ENCODE measurements around the gene RASA3. TPM values are rescaled to one million over a fixed set of nuclear protein-coding genes. Genes with fewer than 3 reads are reported as not detected.

The RASA3 gene
- total and polyA plus RNA-seq, 2 of the 4 experiments (the other 2 are of a cell fraction): 21.0 to 31.4 TPM

- H2BK5ac ChIP-seq (ENCODE audit: low read depth, low read length, poor library complexity, severe bottlenecking): no peak overlapping the region
- H3K23ac ChIP-seq (ENCODE audit: low read depth, low read length): no peak overlapping the region
- no peak overlapping the region for H4K5ac ChIP-seq (ENCODE audit: low read depth, low read length)
- ATAC-seq (ENCODE audit: low read depth) (no peak), DNase-seq (no peak)
- H4K8ac ChIP-seq (ENCODE audit: low read depth in 2 of 2, low read length in 2 of 2): no peak overlapping the region
- peaks cover 31% of the 10 kb centered on the region for H3K36me3 ChIP-seq (ENCODE audit: control insufficient read depth, insufficient read depth, low read length)
- H3K4me3 ChIP-seq (ENCODE audit: insufficient read depth, low read depth, low read length): no peak overlapping the region
- no peak overlapping the region for H3K4me2 ChIP-seq (ENCODE audit: low read depth, low read length)
- no peak overlapping the region for H3K9ac ChIP-seq (ENCODE audit: low read depth, low read length)
- dilution Hi-C loops (cut with HindIII; ENCODE audit: low sequenced_read_pairs, unreplicated experiment) (no loop called here), intact Hi-C loops (cut with micrococcal nuclease) (no loop called here), in situ Hi-C loops (cut with MboI; ENCODE audit: low sequenced_read_pairs) (no loop called here)
- POLR2A ChIA-PET (ENCODE audit: unreplicated experiment): no interaction called here
- no peak overlapping the region for H2BK120ac ChIP-seq (ENCODE audit: low read depth, low read length)
- no peak overlapping the region for H3K4ac ChIP-seq (ENCODE audit: low read depth, low read length)
- TF ChIP-seq RAD21 (IDR thresholded peaks at IDR 0.05; ENCODE audit: low read length) (no peak), BHLHE40 (IDR thresholded peaks at IDR 0.05; ENCODE audit: low read depth, low read length) (no peak)
- H2BK15ac ChIP-seq (ENCODE audit: low read depth, low read length): no peak overlapping the region
- H4K20me1 ChIP-seq (ENCODE audit: insufficient read depth, low read length): peaks cover 65% of the 10 kb centered on the region
- no peaks in the 10 kb centered on the region for H3K27me3 ChIP-seq (ENCODE audit: control insufficient read depth, insufficient read depth, low read length)
- no peak overlapping the region for H3K14ac ChIP-seq (replicated peaks; ENCODE audit: low read depth, low read length)
- no peak overlapping the region for H3K18ac ChIP-seq (ENCODE audit: low read depth, low read length)
- no peak overlapping the region for H2AFZ ChIP-seq (replicated peaks; ENCODE audit: low read length, poor library complexity)
- H3K56ac ChIP-seq (ENCODE audit: extremely low read depth, insufficient read depth, low read length): no peak overlapping the region
- WGBS, 2 experiments (ENCODE audit: extremely low coverage in 2 of 2, insufficient read length in 1 of 2): 92% methylated on average over 22 of the region's 30 CpGs; no CpG with 5 or more reads in 1 of the 2 experiments
- no peaks in the 10 kb centered on the region for H3K9me3 ChIP-seq (ENCODE audit: control insufficient read depth, insufficient read depth, low read length)
- peaks cover 16 to 85% of the 10 kb centered on the region in 2 experiments for H3K79me1 ChIP-seq (ENCODE audit: low read depth in 1 of 2, low read length in 2 of 2)
- no peak overlapping the region for H4K91ac ChIP-seq (ENCODE audit: insufficient read depth, low read depth, low read length)
- no peak overlapping the region for H3K27ac ChIP-seq (ENCODE audit: insufficient read depth, low read length)
- H2AK5ac ChIP-seq (ENCODE audit: low read depth, low read length): no peak overlapping the region
- BruUV-seq (replicated peaks): no TSS peak
- H3K9me1 ChIP-seq (ENCODE audit: insufficient read depth, low read length): peaks cover 34% of the 10 kb centered on the region
- H2AK9ac ChIP-seq (replicated peaks; ENCODE audit: low read depth, low read length, poor library complexity): no peak overlapping the region
- CTCF ChIA-PET: no interaction called here
- H2BK20ac ChIP-seq (ENCODE audit: low read depth, low read length): no peak overlapping the region
- peaks cover 12% of the 10 kb centered on the region for H3K4me1 ChIP-seq (ENCODE audit: control insufficient read depth, insufficient read depth, low read length)
Measured at GRCh38 chr13:114058051-114058867, 74.2 kb downstream of the RASA3 start.

Data from IMR-90 (cell line).